H1 (cell line): ENCODE measurements around the gene TACR2. TPM values are rescaled to one million over a fixed set of nuclear protein-coding genes. Genes with fewer than 3 reads are reported as not detected.

Experiments
- CBX8 ChIP-seq: fragments of 300-800, 300-1000 bp; sonication (generic); IDR thresholded peaks from 2 replicates; pipeline ENCODE4 v1.7.1; 2016; ENCODE audit warnings: low read depth, low read length, borderline replicate concordance
- CTBP2 ChIP-seq: IDR thresholded peaks from 2 replicates; pipeline ENCODE4 v1.7.0; 2011; ENCODE audit warnings: borderline replicate concordance, mild to moderate bottlenecking, moderate library complexity, mixed read lengths, low read length; ENCODE audit not compliant: insufficient read depth, insufficient read length
- KDM4A ChIP-seq: IDR thresholded peaks from one replicate; pipeline ENCODE4 v1.7.1; 2012; ENCODE audit warnings: low read depth, mild to moderate bottlenecking, moderate library complexity, low read length, inconsistent platforms; ENCODE audit not compliant: severe bottlenecking
- RXRA ChIP-seq: IDR thresholded peaks from 2 replicates; pipeline ENCODE4 v1.6.1; 2011; ENCODE audit warnings: low read depth, mild to moderate bottlenecking, low read length, moderate library complexity; ENCODE audit not compliant: insufficient read depth
- polyA plus RNA-seq, 7 experiments: library from polyadenylated mRNA; depleted of rRNA in 3 of 7; stranded (reverse) in 5 of 7; unstranded in 2 of 7; fragments of >200 nt in 5 of 7; fragments of 200-250 nt in 2 of 7; gene quantifications; 1 replicate in 5 of 7; 2 replicates in 1 of 7; 4 replicates in 1 of 7; pipeline versions ENCODE4 v1.2.1 to v1.2.3, GENCODE V29; 2011 to 2013; ENCODE audit warnings: missing spikeins in 2 of 7, mixed read lengths in 2 of 7
- total RNA-seq: library from RNA; stranded (reverse); fragmentation: NEBNext Ultra II Directional; extraction: Animal tissue kit (Norgen Biotek cat#: 25700); gene quantifications from 2 replicates; pipeline ENCODE4 v1.2.1, GENCODE V29; 2021

Gene TACR2
- total and polyA plus RNA-seq, 2 of the 8 experiments (the other 6 are each of a cell fraction or from before 2014, with no cell fraction given) = 0.06 TPM; not detected in 1

DNA sequence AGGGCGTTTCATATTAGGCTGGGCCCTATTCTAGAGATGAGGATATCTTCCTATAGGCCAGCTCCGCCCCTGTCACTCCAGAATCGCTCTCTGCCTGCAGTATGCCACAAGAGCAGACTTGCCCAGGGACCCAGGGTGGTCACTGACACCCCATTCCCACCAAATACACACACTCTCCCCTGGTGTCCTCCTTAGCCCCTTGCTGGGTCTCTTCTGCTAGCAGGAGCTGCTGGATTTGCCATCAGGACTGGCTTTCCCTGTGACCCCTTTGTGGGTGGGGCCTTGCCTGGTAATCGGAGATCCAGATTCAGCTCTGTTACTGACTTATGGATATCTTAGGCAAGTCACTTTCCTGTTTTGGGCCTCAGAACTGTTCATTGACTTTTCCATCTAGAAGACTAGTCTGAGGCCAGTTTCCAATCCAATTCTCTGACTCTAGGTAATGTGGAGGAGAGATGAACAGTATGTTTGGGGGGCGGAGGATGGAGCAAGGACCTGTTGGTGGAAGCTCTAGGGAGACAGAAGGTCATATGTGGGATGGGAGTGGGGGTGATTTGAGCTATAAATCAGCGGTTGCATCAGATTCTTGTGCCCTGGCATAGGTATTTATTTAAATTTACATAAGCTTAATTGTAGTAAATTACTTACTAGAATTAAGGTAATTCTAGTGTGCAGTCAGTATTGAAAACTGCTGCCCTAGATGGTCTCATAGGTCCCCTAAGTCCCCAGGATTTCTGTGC, 36.1 kb upstream of the TACR2 start (continued):
- TF ChIP-seq KDM4A = no peak
- no peak for TF ChIP-seq CTBP2
- no peak for TF ChIP-seq RXRA
- TF ChIP-seq CBX8 = no peak
